H1 (cell line): ENCODE measurements around the gene RYR3. TPM values are rescaled to one million over a fixed set of nuclear protein-coding genes. Genes with fewer than 3 reads are reported as not detected.

ENCODE experiments used
- CTCF ChIA-PET: fragments of 300-600 bp; sonication (Branson Sonifier 250); formaldehyde crosslinking; loops from one replicate; lab custom pipeline; 2021; ENCODE audit not compliant: partially characterized antibody; lab: Charles Lee
- POLR2A ChIA-PET: fragments of 300-600 bp; sonication (Branson Sonifier 250); formaldehyde crosslinking; loops from one replicate; lab custom pipeline; 2021; ENCODE audit warnings: inconsistent platforms; ENCODE audit not compliant: partially characterized antibody; lab: Charles Lee
- DNase-seq, 2 experiments: peaks; one replicate each; pipeline versions ENCODE4 v3.0.0 to v3.0.0-alpha.2; 2010 to 2022; ENCODE audit warnings: low spot score in 2 of 2, low read depth in 1 of 2, mixed read lengths in 1 of 2
- FAIRE-seq: peaks from 2 replicates; lab custom pipeline; 2011; peaks lifted over from hg19 to GRCh38; lab: Jason Lieb, UNC
- H2AFZ ChIP-seq: 2 replicates; pipeline ENCODE4 v1.8.1; 2012; ENCODE audit warnings: low read length, inconsistent platforms
- H2AK5ac ChIP-seq: 2 replicates; pipeline ENCODE4 v1.6.1; 2013; ENCODE audit warnings: low read depth, low read length
- H2BK120ac ChIP-seq: replicated peaks from 2 replicates; pipeline ENCODE3; 2013; ENCODE audit warnings: low read depth, low read length, inconsistent platforms
- H2BK12ac ChIP-seq: 2 replicates; pipeline ENCODE4 v1.6.1; 2013; ENCODE audit warnings: low read depth, low read length
- H2BK15ac ChIP-seq: 2 replicates; pipeline ENCODE4 v1.6.1; 2013; ENCODE audit warnings: low read length
- H2BK20ac ChIP-seq: 2 replicates; pipeline ENCODE4 v1.6.1; 2013; ENCODE audit warnings: low read length
- H2BK5ac ChIP-seq: 2 replicates; pipeline ENCODE4 v1.6.1; 2013; ENCODE audit warnings: low read depth, low read length
- H3K14ac ChIP-seq: 2 replicates; pipeline ENCODE4 v1.6.1; 2013; ENCODE audit warnings: inconsistent platforms; ENCODE audit not compliant: insufficient read length
- H3K18ac ChIP-seq: 2 replicates; pipeline ENCODE4 v1.6.1; 2013; ENCODE audit warnings: low read length; ENCODE audit errors: extremely low read depth
- H3K23ac ChIP-seq: 2 replicates; pipeline ENCODE4 v1.6.1; 2013; ENCODE audit warnings: inconsistent platforms; ENCODE audit not compliant: insufficient read length
- H3K23me2 ChIP-seq: 2 replicates; pipeline ENCODE4 v1.6.1; 2013; ENCODE audit warnings: low read depth, low read length
- H3K27ac ChIP-seq: 2 replicates; pipeline ENCODE4 v1.6.1; 2011; ENCODE audit warnings: low read depth, low read length, inconsistent platforms
- H3K27me3 ChIP-seq, 4 experiments: replicated peaks in 1 of 4; 1 replicate in 1 of 4; 2 replicates in 3 of 4; pipeline versions ENCODE4 v1.6.1 to v1.8.1; 2011 to 2013; ENCODE audit warnings: low read length in 3 of 4, mild to moderate bottlenecking in 3 of 4, inconsistent platforms in 2 of 4, mixed read lengths in 2 of 4, moderate library complexity in 1 of 4; ENCODE audit not compliant: control insufficient read depth in 3 of 4, insufficient read depth in 3 of 4; ENCODE audit errors: extremely low read depth in 1 of 4
- H3K36me3 ChIP-seq, 4 experiments: 2 replicates each; pipeline versions ENCODE4 v1.6.1 to v1.8.1; 2011 to 2013; ENCODE audit warnings: mild to moderate bottlenecking in 4 of 4, low read length in 3 of 4, moderate library complexity in 2 of 4, control low read depth in 1 of 4, inconsistent platforms in 1 of 4; ENCODE audit not compliant: insufficient read depth in 4 of 4, control insufficient read depth in 2 of 4
- H3K4ac ChIP-seq: replicated peaks from 2 replicates; pipeline ENCODE3; 2013; ENCODE audit warnings: low read length, low read depth, mixed read lengths, inconsistent platforms; ENCODE audit not compliant: insufficient read length
- H3K4me1 ChIP-seq, 4 experiments: replicated peaks in 1 of 4; 1 replicate in 1 of 4; 2 replicates in 3 of 4; pipeline versions ENCODE4 v1.6.1 to v1.8.1; 2011 to 2013; ENCODE audit warnings: low read length in 3 of 4, inconsistent platforms in 2 of 4, mixed read lengths in 1 of 4; ENCODE audit not compliant: insufficient read depth in 4 of 4, control insufficient read depth in 3 of 4
- H3K4me2 ChIP-seq, 2 experiments: 2 replicates each; pipeline versions ENCODE4 v1.6.1 to v1.8.1; 2011 to 2013; ENCODE audit warnings: low read depth in 2 of 2, low read length in 2 of 2, control low read depth in 1 of 2, inconsistent platforms in 1 of 2, mild to moderate bottlenecking in 1 of 2; ENCODE audit not compliant: insufficient read depth in 1 of 2
- H3K4me3 ChIP-seq, 4 experiments: fragments of 200-600, 300-600 bp in 1 of 4; sonication (generic), shearing (Covaris generic), sonication (Bioruptor Twin) in 1 of 4; 2 replicates each; pipeline versions ENCODE4 v1.5.1 to v1.8.1; 2011 to 2016; ENCODE audit warnings: low read length in 4 of 4, low read depth in 3 of 4, control low read depth in 2 of 4, inconsistent platforms in 2 of 4, mild to moderate bottlenecking in 2 of 4, mixed read lengths in 1 of 4, moderate library complexity in 1 of 4; ENCODE audit not compliant: insufficient read depth in 2 of 4; ENCODE audit errors: extremely low read depth in 1 of 4
- H3K56ac ChIP-seq: replicated peaks from 2 replicates; pipeline ENCODE3; 2013; ENCODE audit warnings: low read depth, mild to moderate bottlenecking, mixed read lengths, low read length, inconsistent platforms; ENCODE audit not compliant: insufficient read length
- H3K79me1 ChIP-seq: 2 replicates; pipeline ENCODE4 v1.6.1; 2013; ENCODE audit warnings: low read depth, low read length, control low read depth
- H3K79me2 ChIP-seq, 2 experiments: 2 replicates each; pipeline versions ENCODE4 v1.6.1 to v1.8.1; 2012 to 2013; ENCODE audit warnings: low read length in 2 of 2, mild to moderate bottlenecking in 2 of 2, inconsistent platforms in 1 of 2; ENCODE audit not compliant: insufficient read depth in 2 of 2, control insufficient read depth in 1 of 2
- H3K9ac ChIP-seq, 4 experiments: replicated peaks in 1 of 4; 1 replicate in 1 of 4; 2 replicates in 3 of 4; pipeline versions ENCODE4 v1.6.1 to v1.8.1; 2011 to 2013; ENCODE audit warnings: low read depth in 3 of 4, low read length in 3 of 4, control low read depth in 2 of 4, mild to moderate bottlenecking in 2 of 4, moderate library complexity in 2 of 4, inconsistent platforms in 1 of 4; ENCODE audit errors: extremely low read depth in 1 of 4
- H3K9me3 ChIP-seq, 2 experiments: 2 replicates each; pipeline versions ENCODE4 v1.6.1 to v1.8.1; 2012 to 2013; ENCODE audit warnings: mild to moderate bottlenecking in 2 of 2, moderate library complexity in 2 of 2, control low read depth in 1 of 2, inconsistent platforms in 1 of 2, low read depth in 1 of 2, low read length in 1 of 2, mixed read lengths in 1 of 2; ENCODE audit not compliant: insufficient read depth in 2 of 2
- H4K20me1 ChIP-seq, 2 experiments: replicated peaks in 1 of 2; 2 replicates each; pipeline versions ENCODE3 to v1.8.1; 2011 to 2013; ENCODE audit warnings: inconsistent platforms in 2 of 2, low read length in 2 of 2, mild to moderate bottlenecking in 1 of 2; ENCODE audit not compliant: insufficient read depth in 2 of 2, control insufficient read depth in 1 of 2
- H4K5ac ChIP-seq: 2 replicates; pipeline ENCODE4 v1.6.1; 2013; ENCODE audit warnings: low read length, low read depth, mixed read lengths, inconsistent platforms; ENCODE audit not compliant: insufficient read length
- H4K8ac ChIP-seq: 2 replicates; pipeline ENCODE4 v1.8.0; 2013; ENCODE audit warnings: mild to moderate bottlenecking, moderate library complexity, low read length, inconsistent platforms; ENCODE audit not compliant: insufficient read depth; ENCODE audit errors: extremely low read depth
- H4K91ac ChIP-seq: replicated peaks from 2 replicates; pipeline ENCODE3; 2013; ENCODE audit warnings: low read length, mixed read lengths, inconsistent platforms; ENCODE audit not compliant: insufficient read length
- BACH1 ChIP-seq: IDR thresholded peaks from 2 replicates; pipeline ENCODE4 v1.6.1; 2012; ENCODE audit warnings: low read length, improper control_type of control experiment
- CHD2 ChIP-seq: IDR thresholded peaks from 2 replicates; pipeline ENCODE4 v1.6.1; 2012; ENCODE audit warnings: low read length, improper control_type of control experiment
- CTBP2 ChIP-seq: IDR thresholded peaks from 2 replicates; pipeline ENCODE4 v1.7.0; 2011; ENCODE audit warnings: borderline replicate concordance, mild to moderate bottlenecking, moderate library complexity, mixed read lengths, low read length; ENCODE audit not compliant: insufficient read depth, insufficient read length
- EP300 ChIP-seq, 2 experiments: IDR thresholded peaks; 1 replicate in 1 of 2; 2 replicates in 1 of 2; pipeline ENCODE4 v1.6.1; 2011 to 2012; ENCODE audit warnings: low read depth in 2 of 2, low read length in 2 of 2, mild to moderate bottlenecking in 2 of 2, borderline replicate concordance in 1 of 2, inconsistent platforms in 1 of 2, moderate library complexity in 1 of 2
- EZH2 ChIP-seq: fragments of 200-600 bp; sonication (generic); IDR thresholded peaks from 2 replicates; pipeline ENCODE4 v1.7.1; 2012; ENCODE audit warnings: low read depth, mild to moderate bottlenecking, moderate library complexity, low read length, inconsistent platforms; ENCODE audit not compliant: severe bottlenecking
- PHF8 ChIP-seq: fragments of 200-600 bp; sonication (generic); conservative IDR thresholded peaks from 2 replicates; pipeline ENCODE4 v1.7.1; 2012; ENCODE audit warnings: low read depth, mild to moderate bottlenecking, inconsistent platforms, low read length, moderate library complexity
- POLR2AphosphoS5 ChIP-seq: IDR thresholded peaks from 2 replicates; pipeline ENCODE4 v1.6.1; 2011; ENCODE audit warnings: low read depth, low read length
- SAP30 ChIP-seq: fragments of 300-600 bp; sonication (generic); IDR thresholded peaks from 2 replicates; pipeline ENCODE4 v1.7.1; 2012; ENCODE audit warnings: low read length, moderate library complexity, mild to moderate bottlenecking, inconsistent platforms; ENCODE audit not compliant: insufficient read depth, insufficient replicate concordance
- SIRT6 ChIP-seq: IDR thresholded peaks from one replicate; pipeline ENCODE4 v1.7.1; 2012; ENCODE audit warnings: low read length, inconsistent platforms
- SIX5 ChIP-seq: IDR thresholded peaks from 2 replicates; pipeline ENCODE4 v1.6.1; 2011; ENCODE audit warnings: mild to moderate bottlenecking, low read depth, low read length
- SP1 ChIP-seq: IDR thresholded peaks from 2 replicates; pipeline ENCODE4 v1.6.1; 2011; ENCODE audit warnings: low read depth, low read length
- TAF7 ChIP-seq: optimal IDR thresholded peaks from 2 replicates; pipeline ENCODE3; 2011; ENCODE audit warnings: low read depth, mild to moderate bottlenecking, inconsistent platforms, low read length, moderate library complexity, borderline replicate concordance
- WGBS, 2 experiments: shearing (Covaris generic) in 1 of 2; methylation state at CpG; one replicate each; pipeline versions ENCODE4 v1.1.6 to v1.1.7; 2013 to 2015; ENCODE audit warnings: low lambda C conversion rate in 2 of 2, mixed read lengths in 2 of 2, inconsistent platforms in 1 of 2, low coverage in 1 of 2, missing lambda C conversion rate in 1 of 2; ENCODE audit not compliant: insufficient replicate concordance in 2 of 2, insufficient coverage in 1 of 2, insufficient read length in 1 of 2; ENCODE audit errors: extremely low coverage in 1 of 2, missing lambda C conversion rate in 1 of 2; 5-methylcytosine and 5-hydroxymethylcytosine counted together
- polyA plus RNA-seq, 7 experiments: library from polyadenylated mRNA; depleted of rRNA in 3 of 7; stranded (reverse) in 5 of 7; unstranded in 2 of 7; fragments of >200 nt in 5 of 7; fragments of 200-250 nt in 2 of 7; gene quantifications; 1 replicate in 5 of 7; 2 replicates in 1 of 7; 4 replicates in 1 of 7; pipeline versions ENCODE4 v1.2.1 to v1.2.3, GENCODE V29; 2011 to 2013; ENCODE audit warnings: missing spikeins in 2 of 7, mixed read lengths in 2 of 7
- total RNA-seq: library from RNA; stranded (reverse); fragmentation: NEBNext Ultra II Directional; extraction: Animal tissue kit (Norgen Biotek cat#: 25700); gene quantifications from 2 replicates; pipeline ENCODE4 v1.2.1, GENCODE V29; 2021
- TF ChIP-seq, protein P1 (sequence below): IDR thresholded peaks from 2 replicates; pipeline ENCODE4 v1.6.1; 2012; ENCODE audit warnings: inconsistent platforms

The RYR3 gene
- total and polyA plus RNA-seq, 2 of the 8 experiments (the other 6 are each of a cell fraction or from before 2014, with no cell fraction given): 0.33 to 3.4 TPM

GRCh38 chr15:33882921-33883320 is 572.2 kb downstream of the RYR3 start:
- Histone ChIP-seq H3K27me3 (no peaks in the 10 kb centered on the region), H3K79me1 (no peaks in the 10 kb centered on the region), H2AFZ (no peak overlapping the region), H3K27ac (no peak overlapping the region), H3K23ac (no peak overlapping the region), H2BK20ac (no peak overlapping the region), H3K4me1 (peaks cover 0 to 5% (median 2%) of the 10 kb centered on the region in 4 experiments; a peak in 2 of 7 replicates), H3K18ac (no peak overlapping the region), H3K4ac (no peak overlapping the region), H4K20me1 (no peaks in the 10 kb centered on the region), H4K5ac (no peak overlapping the region), H3K9me3 (no peaks in the 10 kb centered on the region), H2BK5ac (no peak overlapping the region), H3K56ac (no peak overlapping the region), H4K8ac (no peak overlapping the region), H3K9ac (no peak overlapping the region), H3K4me2 (no peak overlapping the region), H3K23me2 (no peaks in the 10 kb centered on the region), H3K36me3 (no peaks in the 10 kb centered on the region), H2BK15ac (no peak overlapping the region), H2BK120ac (no peak overlapping the region), H4K91ac (no peak overlapping the region), H3K79me2 (no peaks in the 10 kb centered on the region), H2AK5ac (no peak overlapping the region), H3K4me3 (no peak overlapping the region), H3K14ac (no peak overlapping the region), H2BK12ac (no peak overlapping the region)
- DNase-seq: no peak
- FAIRE-seq: no peak
- CTCF ChIA-PET: no interaction called here
- WGBS, 2 experiments: 93% methylated on average over 2 of the region's 2 CpGs; no CpG with 5 or more reads in 1 of the 2 experiments
- POLR2A ChIA-PET: no interaction called here
- TF ChIP-seq, protein P1, sequence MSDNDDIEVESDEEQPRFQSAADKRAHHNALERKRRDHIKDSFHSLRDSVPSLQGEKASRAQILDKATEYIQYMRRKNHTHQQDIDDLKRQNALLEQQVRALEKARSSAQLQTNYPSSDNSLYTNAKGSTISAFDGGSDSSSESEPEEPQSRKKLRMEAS: no peak
- no peak for TF ChIP-seq BACH1
- no peak for TF ChIP-seq SIX5
- no peak for TF ChIP-seq SAP30
- TF ChIP-seq POLR2AphosphoS5: no peak
- no peak for TF ChIP-seq CTBP2
- no peak for TF ChIP-seq EP300 (IDR thresholded peaks at IDR 0.05; ENCODE audit: borderline replicate concordance in 1 of 2, low read depth in 2 of 2, low read length in 2 of 2)
- no peak for TF ChIP-seq SP1
- no peak for TF ChIP-seq CHD2
- no peak for TF ChIP-seq PHF8
- no peak for TF ChIP-seq TAF7
- no peak for TF ChIP-seq SIRT6
- no peak for TF ChIP-seq EZH2
